Measurements from ENCODE around the gene NBAS.

- no peak for TF ChIP-seq CTCF (tag by site-specific recombination; IDR thresholded peaks at IDR 0.05)
- TF ChIP-seq ZNF174 (tag by site-specific recombination; IDR thresholded peaks at IDR 0.05) = no peak
- TF ChIP-seq ZNF335 (tag by site-specific recombination; conservative IDR thresholded peaks at IDR 0.05) = no peak
- no peak for TF ChIP-seq SP2 (tag by site-specific recombination; IDR thresholded peaks at IDR 0.05)
- TF ChIP-seq ZNF514 (tag by site-specific recombination; IDR thresholded peaks at IDR 0.05) = no peak
- TF ChIP-seq ZBTB49 (tag by site-specific recombination; IDR thresholded peaks at IDR 0.05; ENCODE audit: low read depth) = no peak
- TF ChIP-seq ZNF121 (tag by site-specific recombination; IDR thresholded peaks at IDR 0.05) = no peak
- TF ChIP-seq ZBTB1 (tag by site-specific recombination; IDR thresholded peaks at IDR 0.05) = no peak
- TF ChIP-seq ZNF549 (tag by site-specific recombination; IDR thresholded peaks at IDR 0.05) = no peak
- no peak for TF ChIP-seq ZNF140 (tag by site-specific recombination; IDR thresholded peaks at IDR 0.05)
These were observed 307.9 kb downstream of the NBAS start for GRCh38 chr2:15253247-15253646.
